AG09319 (cell line): ENCODE results near the gene ICOSLG.
"Not testable (repeated sequence)": the region's sequence is repeated elsewhere in the genome, so short reads cannot be mapped to it uniquely, and the experiment has no call there.

Experiments used
- DNase-seq: peaks from one replicate; pipeline ENCODE4 v3.0.0-alpha.2; 2010; ENCODE audit warnings: low read depth; ENCODE audit errors: extremely low read depth
- CTCF ChIP-seq: IDR thresholded peaks from 2 replicates; pipeline ENCODE4 v1.5.1; 2011; ENCODE audit warnings: low read depth, mild to moderate bottlenecking, inconsistent platforms, low read length, moderate library complexity

ICOSLG gene

GRCh38 chr21:44255511-44255981, 14.8 kb upstream of the ICOSLG start:
- no peak for TF ChIP-seq CTCF

GRCh38 chr21:44253832-44254710, 13.3 kb upstream of the ICOSLG start:
- TF ChIP-seq CTCF = no peak
- no peak for DNase-seq

More at GRCh38 chr21:44255511-44255981, 14.8 kb upstream of the ICOSLG start:
- no peak for DNase-seq

GRCh38 chr21:44249204-44250037, 8.7 kb upstream of the ICOSLG start:
- not testable (repeated sequence) for DNase-seq

- DNase-seq = not testable (repeated sequence)
These were observed 7.2 kb upstream of the ICOSLG start for GRCh38 chr21:44247904-44248303.

- not testable (repeated sequence) for DNase-seq
These were observed 3.2 kb upstream of the ICOSLG start for GRCh38 chr21:44243980-44244379.

GRCh38 chr21:44241281-44241680, 538 bp upstream of the ICOSLG start:
- not testable (repeated sequence) for DNase-seq

GRCh38 chr21:44240353-44240752, 390 bp downstream of the ICOSLG start:
- not testable (repeated sequence) for DNase-seq

- not testable (repeated sequence) for DNase-seq
These were observed 11.2 kb downstream of the ICOSLG start for GRCh38 chr21:44229561-44229960.

GRCh38 chr21:44228109-44228508, 12.6 kb downstream of the ICOSLG start:
- DNase-seq = not testable (repeated sequence)

GRCh38 chr21:44227614-44228013, 13.1 kb downstream of the ICOSLG start:
- DNase-seq = not testable (repeated sequence)

- not testable (repeated sequence) for DNase-seq
These were observed 15.1 kb downstream of the ICOSLG start for GRCh38 chr21:44225605-44226004.

- not testable (repeated sequence) for DNase-seq
These were observed 17.4 kb downstream of the ICOSLG start for GRCh38 chr21:44223334-44223733.

- DNase-seq = not testable (repeated sequence)
These were observed 20.1 kb downstream of the ICOSLG start for GRCh38 chr21:44220674-44221073.

- not testable (repeated sequence) for DNase-seq
These were observed 22.3 kb downstream of the ICOSLG start for GRCh38 chr21:44218461-44218860.

- DNase-seq = not testable (repeated sequence)
These were observed 28.8 kb downstream of the ICOSLG start for GRCh38 chr21:44211978-44212377.

- not testable (repeated sequence) for DNase-seq
These were observed 29.2 kb downstream of the ICOSLG start for GRCh38 chr21:44211574-44211973.

- not testable (repeated sequence) for DNase-seq
These were observed 32.7 kb downstream of the ICOSLG start for GRCh38 chr21:44207860-44208646.
